HS-27A (cell line): Measurements from ENCODE around the gene EIPR1.

ENCODE experiments used
- DNase-seq: peaks from one replicate; pipeline ENCODE4 v3.0.0-alpha.2; 2012; ENCODE audit warnings: low read depth, missing footprints

EIPR1 gene

GRCh38 chr2:3174626-3175567 lies 202.7 kb downstream of the EIPR1 start:
- DNase-seq: no peak

DNA sequence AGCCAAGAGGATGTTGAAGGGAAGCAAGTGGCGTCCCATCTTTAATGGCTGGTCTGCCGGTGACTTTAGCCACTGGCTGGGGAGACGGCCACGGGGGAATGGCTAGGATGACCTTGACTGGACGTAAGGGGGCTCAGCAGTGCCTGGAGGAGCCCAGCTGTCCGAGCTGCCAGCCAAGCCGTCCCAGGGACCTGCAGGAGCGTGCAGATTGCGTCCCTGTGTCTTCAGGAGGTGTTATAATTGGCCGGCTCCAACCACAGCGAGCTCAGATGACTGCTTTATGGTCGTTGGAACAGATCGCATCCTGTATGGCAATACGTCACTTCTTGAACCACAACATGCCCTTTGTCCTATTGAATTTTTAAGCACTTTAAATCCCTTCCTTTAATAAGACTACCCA lies 204.6 kb downstream of the EIPR1 start:
- DNase-seq: no peak

- DNase-seq: no peak
Measured at GRCh38 chr2:3172265-3172935, 205.2 kb downstream of the EIPR1 start.

DNA sequence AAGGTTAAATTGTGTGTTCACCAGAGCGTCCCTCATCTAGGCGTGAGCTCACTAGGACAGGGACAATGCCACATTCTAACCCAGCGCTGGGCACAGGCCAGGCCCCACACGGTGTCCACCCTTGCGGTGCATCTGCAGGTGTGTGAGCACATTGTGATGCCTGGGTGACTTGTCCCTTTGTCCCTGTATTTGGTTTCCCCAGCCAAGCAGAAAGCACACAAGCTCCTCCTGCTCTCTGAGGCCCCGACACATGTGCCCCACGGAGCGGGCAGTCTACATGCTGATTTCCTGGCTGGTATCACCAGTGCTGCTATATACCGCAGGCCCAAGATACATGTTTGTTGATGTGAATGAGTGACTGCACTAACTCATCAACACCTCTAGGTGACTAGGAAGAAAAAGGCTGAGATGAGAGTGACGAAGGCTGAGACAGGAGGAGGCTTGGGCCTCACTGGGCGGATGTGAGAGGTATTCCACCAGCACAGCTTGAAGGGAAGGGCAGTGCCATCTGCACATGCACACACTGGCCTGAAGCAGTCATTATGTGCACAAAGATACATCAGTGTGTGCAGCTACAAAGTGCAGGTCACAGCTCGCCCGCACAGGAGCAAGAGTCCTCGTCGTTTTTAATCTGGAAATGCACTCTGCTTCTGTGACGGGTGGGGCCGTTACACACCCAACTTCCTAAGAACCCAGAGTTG lies 205.9 kb downstream of the EIPR1 start:
- no peak for DNase-seq

DNA sequence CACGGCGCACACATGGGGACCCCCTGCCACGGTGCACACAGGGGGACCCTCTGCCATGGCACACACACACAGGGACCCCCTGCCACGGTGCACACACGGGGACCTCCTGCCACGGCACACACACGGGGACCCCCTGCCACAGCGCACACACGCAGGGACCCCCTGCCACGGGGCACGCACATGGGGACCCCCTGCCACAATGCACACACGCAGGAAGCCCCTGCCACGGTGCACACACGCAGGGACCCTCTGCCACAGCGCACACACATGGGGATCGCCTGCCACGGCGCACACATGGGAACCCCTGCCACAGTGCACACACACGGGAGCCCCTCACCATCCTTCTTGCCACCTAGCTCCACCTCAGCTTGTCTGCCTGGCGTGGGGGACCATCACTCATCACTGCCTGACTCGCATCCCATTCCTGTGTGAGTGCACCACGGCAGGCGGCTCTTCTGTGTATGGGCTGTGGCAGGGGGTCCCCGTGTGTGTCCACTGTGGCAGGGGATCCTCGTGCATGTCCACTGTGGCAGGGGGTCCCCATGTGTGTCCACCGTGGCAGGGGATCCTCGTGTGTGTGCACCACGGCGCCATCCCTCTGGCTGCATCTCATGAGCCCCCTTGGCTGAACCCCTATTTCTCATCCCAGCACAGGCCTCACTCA lies 206.7 kb downstream of the EIPR1 start:
- DNase-seq: no peak

DNA sequence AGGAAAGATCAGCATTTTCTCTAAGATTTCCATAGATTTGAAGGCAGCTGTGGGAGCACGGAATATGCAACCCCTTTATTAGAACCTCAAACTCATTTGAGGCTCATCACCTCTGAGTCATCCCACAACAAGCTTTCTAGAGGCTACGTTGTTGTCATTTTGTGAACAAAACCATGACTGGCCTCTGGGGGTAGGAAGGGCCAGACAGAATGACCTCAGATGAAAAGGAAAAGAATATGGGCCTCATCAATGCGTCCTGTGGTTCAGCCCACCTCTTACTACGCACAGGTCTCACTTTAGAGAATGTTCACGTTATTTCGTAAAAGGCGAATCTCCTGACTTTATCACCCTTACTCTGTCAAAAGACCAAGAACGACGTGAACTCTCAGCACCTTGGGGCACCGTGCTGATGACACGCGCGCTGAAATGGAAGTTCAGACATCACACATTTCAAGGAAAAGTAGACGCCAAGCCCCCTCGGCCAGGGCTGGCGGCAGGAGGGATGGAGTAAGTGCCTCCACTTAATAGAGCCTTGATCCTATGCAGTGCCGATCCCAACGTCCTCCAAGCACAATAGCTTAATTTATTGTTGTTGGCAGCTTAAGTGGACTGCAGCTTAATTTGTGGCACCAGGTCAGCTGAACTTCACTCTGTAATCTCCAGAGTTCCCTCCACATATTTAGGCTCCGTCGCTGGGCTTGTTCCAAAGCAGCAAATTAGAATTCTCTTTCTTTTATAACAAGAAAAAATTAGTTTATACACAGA lies 208.3 kb downstream of the EIPR1 start:
- no peak for DNase-seq

DNA sequence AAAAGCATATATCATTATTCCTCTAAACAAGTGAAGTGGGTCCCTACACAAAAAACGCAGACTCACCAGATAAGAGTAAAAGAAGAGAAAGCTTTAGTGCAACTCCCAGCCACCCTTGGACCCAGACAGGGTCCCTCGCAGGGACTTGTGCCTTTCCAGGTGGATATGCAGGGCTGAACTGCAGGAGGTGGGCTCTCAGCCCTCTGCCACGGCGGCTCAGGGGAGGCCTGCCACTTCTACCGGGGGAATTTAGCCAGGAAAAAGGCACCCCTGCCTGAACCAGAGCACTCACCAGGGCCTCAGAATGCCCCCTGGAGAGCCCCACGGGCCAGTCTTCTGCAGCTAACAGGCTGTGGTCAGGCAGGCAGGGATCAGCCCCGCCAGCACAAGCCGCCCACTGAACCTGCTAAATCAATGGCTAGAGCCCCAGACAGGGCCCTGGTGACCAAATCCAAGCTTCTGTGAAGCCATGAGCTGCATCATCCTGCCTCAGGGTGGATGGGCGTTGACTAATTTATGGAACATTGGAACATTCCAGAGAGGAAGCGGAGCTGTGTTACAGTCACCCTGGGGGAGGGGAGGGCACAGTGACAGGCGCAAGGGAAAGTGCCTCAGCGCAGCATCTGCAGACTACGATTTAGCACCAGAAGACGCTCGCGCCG lies 209.3 kb downstream of the EIPR1 start:
- DNase-seq: no peak

GRCh38 chr2:3163401-3163800 lies 214.2 kb downstream of the EIPR1 start:
- no peak for DNase-seq

DNA sequence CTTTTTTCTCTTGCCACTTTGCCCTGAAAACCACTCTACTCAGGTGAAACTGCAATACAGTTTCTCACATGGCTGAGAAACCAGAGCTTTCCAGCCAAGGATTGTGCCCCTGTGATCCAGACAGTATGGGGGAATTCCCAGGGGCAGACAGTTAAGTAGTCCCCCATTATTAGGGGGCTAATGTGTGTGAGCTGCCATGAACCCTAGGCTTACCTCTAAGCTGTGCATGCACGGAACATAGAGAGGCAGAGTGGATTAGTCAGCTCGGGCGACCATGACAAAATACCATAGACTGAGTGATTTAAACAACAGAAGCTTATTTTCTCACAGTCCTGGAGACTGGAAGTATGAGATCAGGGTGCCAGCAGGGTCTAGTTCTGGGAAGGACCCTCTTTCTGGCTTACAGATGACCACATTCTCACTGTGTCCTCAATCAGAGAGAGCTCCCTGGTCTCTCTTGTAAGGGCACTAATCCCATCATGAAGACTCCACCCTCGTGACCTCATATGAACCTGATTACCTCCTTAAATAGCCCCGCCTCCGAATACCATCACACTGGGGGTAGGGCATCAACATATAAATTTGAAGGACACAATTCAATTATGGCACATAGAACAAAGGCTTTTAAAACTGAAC lies 215.1 kb downstream of the EIPR1 start:
- DNase-seq: no peak

- no peak for DNase-seq
Measured at GRCh38 chr2:3160751-3161330, 216.8 kb downstream of the EIPR1 start.

- no peak for DNase-seq
Measured at GRCh38 chr2:3159782-3160545, 217.7 kb downstream of the EIPR1 start.

- no peak for DNase-seq
Measured at GRCh38 chr2:3154700-3155099, 222.9 kb downstream of the EIPR1 start.

GRCh38 chr2:3154146-3154545 lies 223.5 kb downstream of the EIPR1 start:
- DNase-seq: no peak

DNA sequence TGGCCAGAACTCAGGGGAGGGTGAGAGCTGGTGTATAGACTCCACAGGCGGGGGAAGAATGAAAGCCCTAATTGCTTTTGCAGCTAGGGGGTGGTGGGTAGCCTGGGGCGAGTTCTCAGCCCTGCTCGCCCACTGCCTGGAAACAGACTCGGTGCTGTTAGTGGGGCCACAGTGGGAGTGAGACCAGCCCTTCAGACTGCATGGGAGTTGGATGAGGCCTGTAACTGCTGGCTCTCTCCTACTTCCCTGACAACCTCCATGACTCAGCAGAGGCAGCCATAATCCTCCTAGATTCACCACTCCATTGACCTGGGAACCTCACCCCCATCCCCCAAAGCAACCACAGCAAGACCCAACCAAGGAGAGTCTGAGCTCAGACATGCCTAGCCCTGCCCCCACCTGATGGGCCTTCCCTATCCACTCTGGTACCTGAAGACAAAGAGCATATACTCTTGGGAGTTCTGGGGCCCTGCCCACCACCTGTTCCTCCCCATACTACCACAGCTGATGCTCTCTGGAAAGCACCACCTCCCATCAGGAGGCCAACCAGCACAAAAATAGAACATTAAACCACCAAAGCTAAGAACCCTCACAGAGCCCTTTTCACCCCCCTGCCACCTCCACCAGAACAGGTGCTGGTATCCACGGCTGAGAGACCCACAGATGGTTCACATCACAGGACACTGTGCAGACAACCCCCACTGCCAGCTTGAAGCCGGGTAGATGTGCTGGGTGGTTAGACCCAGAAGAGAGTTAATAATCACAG lies 226.3 kb downstream of the EIPR1 start:
- DNase-seq: no peak

DNA sequence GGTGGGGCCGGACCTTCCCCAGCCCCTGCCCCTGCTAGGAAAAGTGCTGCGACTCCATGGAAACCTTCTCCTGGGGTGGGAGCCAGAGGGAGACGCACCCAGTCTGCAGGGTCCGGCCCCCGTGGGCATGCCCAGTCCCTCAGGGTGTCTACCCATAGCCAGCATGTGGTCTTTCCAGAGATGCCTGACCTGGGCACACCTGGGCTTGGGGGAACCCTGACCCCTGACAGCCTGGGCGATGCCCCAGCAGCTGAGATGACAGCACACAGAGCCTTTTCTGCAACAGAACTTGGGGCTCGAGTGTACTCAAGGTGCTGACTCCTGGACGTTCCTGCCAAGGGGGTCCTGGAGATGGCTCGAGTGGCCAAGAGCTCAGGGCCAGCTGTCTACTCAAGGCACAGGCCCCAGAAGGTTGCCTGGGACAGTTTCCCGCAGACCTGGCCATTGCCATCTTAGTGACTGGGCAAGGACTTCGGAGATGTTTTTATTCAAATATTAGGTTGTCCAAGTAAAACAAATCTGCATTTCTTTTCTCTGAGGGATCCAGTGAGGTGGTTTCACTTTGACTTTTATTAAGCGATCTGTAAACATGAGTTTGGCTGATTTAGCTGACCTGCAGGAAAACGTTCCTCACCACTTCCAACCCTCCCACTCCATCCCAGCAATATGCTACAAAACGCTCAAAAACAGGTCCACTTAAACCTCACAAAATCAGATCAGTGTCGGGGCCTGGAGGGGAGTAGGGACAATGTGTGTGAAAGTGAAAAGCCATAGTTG lies 228.0 kb downstream of the EIPR1 start:
- no peak for DNase-seq

DNA sequence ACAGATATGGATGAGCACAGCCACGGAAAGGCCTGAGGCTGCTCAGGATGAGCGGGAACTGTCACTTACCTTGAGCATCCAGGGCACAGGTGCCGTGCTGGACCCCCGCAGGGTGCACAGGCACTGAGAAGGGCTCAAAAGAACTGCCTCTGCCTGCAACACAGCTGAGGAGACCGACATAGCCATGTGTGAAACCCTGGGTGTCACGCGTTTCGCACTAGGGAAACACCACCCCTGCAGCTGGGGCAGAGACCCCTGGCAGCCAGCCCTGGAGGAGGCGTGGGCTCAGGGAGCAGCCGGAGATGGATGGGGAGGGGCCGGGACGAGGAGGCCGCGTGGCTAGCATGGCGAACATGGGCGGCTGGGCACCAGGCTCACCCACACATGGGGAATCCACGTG lies 228.9 kb downstream of the EIPR1 start:
- no peak for DNase-seq

GRCh38 chr2:3147651-3148530 lies 229.7 kb downstream of the EIPR1 start:
- DNase-seq: no peak
